ENCODE results near the gene METTL8.
A peak's percentile ranks its signal among the peaks of the same experiment; 100 is the strongest.

The METTL8 gene

GRCh38 chr2:171401947-171402346 lies 31.8 kb downstream of the METTL8 start:
- Histone ChIP-seq H2AFZ (ENCODE audit: low read length) (no peak overlapping the region), H3K36me3 (ENCODE audit: insufficient read depth, low read length) (no peaks in the 10 kb centered on the region), H3K9ac (ENCODE audit: low read depth, low read length, poor library complexity, severe bottlenecking) (no peak overlapping the region), H3K4me3 (ENCODE audit: low read length, poor library complexity, severe bottlenecking) (no peak overlapping the region), H3K4me2 (ENCODE audit: low read depth, low read length, poor library complexity, severe bottlenecking) (no peak overlapping the region), H3K79me2 (ENCODE audit: insufficient read depth, low read length) (no peaks in the 10 kb centered on the region), H3K4me1 (ENCODE audit: insufficient read depth, low read length, poor library complexity, severe bottlenecking) (peaks cover 49% of the 10 kb centered on the region), H3K9me2 (replicated peaks; ENCODE audit: low read depth, low read length) (no peaks in the 10 kb centered on the region), H3F3A (ENCODE audit: low read depth) (peaks cover 11% of the 10 kb centered on the region; the same call in 1 of the 2 replicates), H3K9me3 (ENCODE audit: insufficient read depth, low read depth, low read length) (peaks cover 17% of the 10 kb centered on the region), H3K27me3 (ENCODE audit: insufficient read depth, low read length, poor library complexity, severe bottlenecking) (no peaks in the 10 kb centered on the region), H4K20me1 (ENCODE audit: insufficient read depth, low read length, poor library complexity, severe bottlenecking) (no peaks in the 10 kb centered on the region)
- TF ChIP-seq EZH2phosphoT487 (IDR thresholded peaks at IDR 0.05; ENCODE audit: borderline replicate concordance) (no peak), CTCF (conservative IDR thresholded peaks at IDR 0.05; ENCODE audit: low read length) (no peak)

GRCh38 chr2:171400395-171400794 lies 33.4 kb downstream of the METTL8 start:
- no peak for TF ChIP-seq CTCF (conservative IDR thresholded peaks at IDR 0.05; ENCODE audit: low read length)
- no peak for TF ChIP-seq EZH2phosphoT487 (IDR thresholded peaks at IDR 0.05; ENCODE audit: borderline replicate concordance)
- H3K79me2 ChIP-seq (ENCODE audit: insufficient read depth, low read length): no peaks in the 10 kb centered on the region
- peaks cover 6% of the 10 kb centered on the region; the same call in 1 of the 2 replicates for H3F3A ChIP-seq (ENCODE audit: low read depth)

DNA sequence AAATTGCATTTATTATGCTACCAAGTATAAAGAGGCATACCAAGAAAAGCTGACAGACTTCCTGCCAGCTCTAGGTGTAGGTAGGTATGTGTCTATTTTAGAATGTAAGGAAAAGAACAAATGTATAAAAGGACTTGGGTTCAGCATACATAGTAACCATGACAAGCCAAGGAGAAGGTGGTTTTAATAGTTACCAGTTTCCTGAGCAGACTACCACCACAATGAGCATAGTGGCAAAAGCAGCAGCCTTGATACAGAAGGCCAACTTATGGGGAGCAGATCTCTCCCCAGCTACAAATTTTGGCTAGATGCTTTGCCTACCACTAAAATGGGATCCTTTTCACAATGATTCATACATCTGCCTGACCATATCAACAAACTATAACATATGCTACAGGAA lies 34.5 kb downstream of the METTL8 start:
- H3K4me1 ChIP-seq (ENCODE audit: insufficient read depth, low read length, poor library complexity, severe bottlenecking): peaks cover 33% of the 10 kb centered on the region
- H3K4me2 ChIP-seq (ENCODE audit: low read depth, low read length, poor library complexity, severe bottlenecking): peak overlapping the region; percentile 52
- H3K79me2 ChIP-seq (ENCODE audit: insufficient read depth, low read length): no peaks in the 10 kb centered on the region
- H4K20me1 ChIP-seq (ENCODE audit: insufficient read depth, low read length, poor library complexity, severe bottlenecking): no peaks in the 10 kb centered on the region
- no peaks in the 10 kb centered on the region for H3K9me2 ChIP-seq (replicated peaks; ENCODE audit: low read depth, low read length)
- H3K9me3 ChIP-seq (ENCODE audit: insufficient read depth, low read depth, low read length): peaks cover 17% of the 10 kb centered on the region
- TF ChIP-seq CTCF (conservative IDR thresholded peaks at IDR 0.05; ENCODE audit: low read length): no peak
- no peak for TF ChIP-seq EZH2phosphoT487 (IDR thresholded peaks at IDR 0.05; ENCODE audit: borderline replicate concordance)
- H3F3A ChIP-seq (ENCODE audit: low read depth): peaks cover 6% of the 10 kb centered on the region; the same call in 1 of the 2 replicates
- no peaks in the 10 kb centered on the region for H3K36me3 ChIP-seq (ENCODE audit: insufficient read depth, low read length)
- H3K4me3 ChIP-seq (ENCODE audit: low read length, poor library complexity, severe bottlenecking): peak overlapping the region; percentile 39
- no peaks in the 10 kb centered on the region for H3K27me3 ChIP-seq (ENCODE audit: insufficient read depth, low read length, poor library complexity, severe bottlenecking)
- peak overlapping the region; percentile 4 for H3K9ac ChIP-seq (ENCODE audit: low read depth, low read length, poor library complexity, severe bottlenecking)
- H2AFZ ChIP-seq (ENCODE audit: low read length): no peak overlapping the region

More at GRCh38 chr2:171400395-171400794, 33.4 kb downstream of the METTL8 start:
- H3K4me2 ChIP-seq (ENCODE audit: low read depth, low read length, poor library complexity, severe bottlenecking): no peak overlapping the region
- H4K20me1 ChIP-seq (ENCODE audit: insufficient read depth, low read length, poor library complexity, severe bottlenecking): no peaks in the 10 kb centered on the region
- no peaks in the 10 kb centered on the region for H3K9me2 ChIP-seq (replicated peaks; ENCODE audit: low read depth, low read length)
- H3K4me1 ChIP-seq (ENCODE audit: insufficient read depth, low read length, poor library complexity, severe bottlenecking): peaks cover 33% of the 10 kb centered on the region
- no peak overlapping the region for H3K4me3 ChIP-seq (ENCODE audit: low read length, poor library complexity, severe bottlenecking)
- no peak overlapping the region for H2AFZ ChIP-seq (ENCODE audit: low read length)
- H3K9me3 ChIP-seq (ENCODE audit: insufficient read depth, low read depth, low read length): peaks cover 17% of the 10 kb centered on the region
- H3K36me3 ChIP-seq (ENCODE audit: insufficient read depth, low read length): no peaks in the 10 kb centered on the region
- H3K9ac ChIP-seq (ENCODE audit: low read depth, low read length, poor library complexity, severe bottlenecking): no peak overlapping the region
- H3K27me3 ChIP-seq (ENCODE audit: insufficient read depth, low read length, poor library complexity, severe bottlenecking): no peaks in the 10 kb centered on the region
